ENCODE measurements around the gene OR7G3.

DNA sequence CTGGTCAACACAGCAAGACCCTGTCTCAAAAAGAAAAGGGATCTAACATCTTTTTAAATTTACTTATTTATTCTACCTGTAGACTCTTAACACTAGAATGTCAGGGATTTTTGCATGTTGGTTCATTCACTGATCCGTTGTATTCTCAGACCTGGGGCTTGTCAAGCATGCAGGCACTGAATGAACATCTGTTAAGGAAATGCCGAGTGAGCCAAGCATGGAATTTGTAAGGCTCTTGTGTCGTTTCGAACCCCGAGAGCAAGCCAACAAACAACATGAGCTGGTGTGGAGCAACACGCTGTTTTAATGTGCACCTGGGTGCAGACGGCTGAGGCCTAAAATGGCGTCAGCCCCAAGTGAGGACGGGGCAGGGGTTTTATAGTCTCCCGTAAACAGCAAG lies 49.8 kb downstream of the OR7G3 start:
- TF ChIP-seq, protein P1, sequence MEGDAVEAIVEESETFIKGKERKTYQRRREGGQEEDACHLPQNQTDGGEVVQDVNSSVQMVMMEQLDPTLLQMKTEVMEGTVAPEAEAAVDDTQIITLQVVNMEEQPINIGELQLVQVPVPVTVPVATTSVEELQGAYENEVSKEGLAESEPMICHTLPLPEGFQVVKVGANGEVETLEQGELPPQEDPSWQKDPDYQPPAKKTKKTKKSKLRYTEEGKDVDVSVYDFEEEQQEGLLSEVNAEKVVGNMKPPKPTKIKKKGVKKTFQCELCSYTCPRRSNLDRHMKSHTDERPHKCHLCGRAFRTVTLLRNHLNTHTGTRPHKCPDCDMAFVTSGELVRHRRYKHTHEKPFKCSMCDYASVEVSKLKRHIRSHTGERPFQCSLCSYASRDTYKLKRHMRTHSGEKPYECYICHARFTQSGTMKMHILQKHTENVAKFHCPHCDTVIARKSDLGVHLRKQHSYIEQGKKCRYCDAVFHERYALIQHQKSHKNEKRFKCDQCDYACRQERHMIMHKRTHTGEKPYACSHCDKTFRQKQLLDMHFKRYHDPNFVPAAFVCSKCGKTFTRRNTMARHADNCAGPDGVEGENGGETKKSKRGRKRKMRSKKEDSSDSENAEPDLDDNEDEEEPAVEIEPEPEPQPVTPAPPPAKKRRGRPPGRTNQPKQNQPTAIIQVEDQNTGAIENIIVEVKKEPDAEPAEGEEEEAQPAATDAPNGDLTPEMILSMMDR (IDR thresholded peaks at IDR 0.05) = no peak
- no peak for TF ChIP-seq POLR2A (IDR thresholded peaks at IDR 0.05)
- no peak for TF ChIP-seq POLR2AphosphoS5 (IDR thresholded peaks at IDR 0.05)
- no peak for TF ChIP-seq EP300 (IDR thresholded peaks at IDR 0.05)
